Erythroblast (primary cell): Measurements from ENCODE around the gene OSBPL10.

Source experiments
- GATA1 ChIP-seq: IDR thresholded peaks from 2 replicates; pipeline ENCODE4 v1.6.1; 2011; ENCODE audit warnings: low read depth, mild to moderate bottlenecking, control low read depth, low read length, moderate library complexity
- POLR2A ChIP-seq: IDR thresholded peaks from 2 replicates; pipeline ENCODE4 v1.6.1; 2011; ENCODE audit warnings: mild to moderate bottlenecking, low read length

- TF ChIP-seq POLR2A (no peak), GATA1 (no peak)
These were observed 89.1 kb downstream of the OSBPL10 start for GRCh38 chr3:31891876-31892455.
